Measurements from ENCODE around the gene TRIM68. TPM values are rescaled to one million over a fixed set of nuclear protein-coding genes. Genes with fewer than 3 reads are reported as not detected.

The TRIM68 gene
- total and polyA plus RNA-seq, 2 donors: 6.5 to 6.9 TPM

DNA sequence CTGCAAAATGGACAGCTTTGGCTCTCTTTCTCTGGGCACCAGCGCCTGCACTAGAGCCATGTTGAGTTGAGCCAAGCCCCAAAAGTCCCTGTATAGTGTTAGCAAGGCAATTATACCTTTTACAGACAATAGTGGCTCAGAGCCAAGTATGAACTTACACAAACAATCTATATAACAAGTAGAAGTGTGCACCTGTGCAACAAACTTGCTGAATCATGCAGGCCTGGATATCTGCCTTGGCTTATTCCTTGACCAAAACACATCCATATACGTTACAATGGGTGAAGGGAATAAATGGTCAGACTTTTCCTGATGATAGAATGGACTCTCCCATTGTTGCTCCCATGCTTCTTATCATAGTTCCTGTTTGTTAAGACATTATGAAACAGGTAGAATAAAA lies 30.3 kb downstream of the TRIM68 start:
- Histone ChIP-seq H3K9me3 (ENCODE audit: control insufficient read depth in 2 of 2, insufficient read depth in 1 of 2, low read length in 1 of 2) (no peaks in the 10 kb centered on the region), H3K27ac (ENCODE audit: low read depth in 1 of 2, low read length in 1 of 2) (no peak overlapping the region), H3K27me3 (ENCODE audit: control insufficient read depth in 2 of 2, insufficient read depth in 1 of 2, low read length in 1 of 2) (peaks cover 0 to 2% of the 10 kb centered on the region in 2 donors), H3K36me3 (ENCODE audit: control insufficient read depth in 2 of 2, insufficient read depth in 2 of 2, low read length in 1 of 2) (no peaks in the 10 kb centered on the region), H3K4me3 (ENCODE audit: low read length in 2 of 2) (no peak overlapping the region), H3K4me1 (ENCODE audit: control insufficient read depth in 2 of 2, insufficient read depth in 2 of 2, low read length in 2 of 2) (no peaks in the 10 kb centered on the region)
- DNase-seq (ENCODE audit: low read depth in 6 of 9, low spot score in 9 of 9): no peak
- 75% methylated on average over 2 of the region's 2 CpGs for WGBS

DNA sequence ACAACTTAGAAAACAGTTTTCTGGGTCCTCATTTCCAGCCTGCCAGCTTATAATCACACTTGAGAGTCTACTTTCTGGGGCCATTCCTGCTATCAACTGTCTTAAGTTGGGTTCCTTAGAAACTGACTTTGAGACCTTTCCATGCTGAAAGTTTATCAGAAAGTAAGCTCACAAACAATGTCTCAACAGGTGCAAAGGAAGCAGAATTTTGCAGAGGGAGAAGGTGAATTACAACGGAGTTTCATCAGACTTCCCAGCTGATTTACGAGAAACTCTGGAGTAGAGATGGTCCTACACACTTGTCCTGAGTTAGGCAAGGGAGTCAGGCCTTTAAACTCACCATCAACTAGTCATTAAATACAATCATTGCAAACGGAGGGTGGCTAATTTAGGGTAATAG lies 31.2 kb downstream of the TRIM68 start:
- Histone ChIP-seq H3K4me1 (ENCODE audit: control insufficient read depth in 2 of 2, insufficient read depth in 2 of 2, low read length in 2 of 2) (no peaks in the 10 kb centered on the region), H3K4me3 (ENCODE audit: low read length in 2 of 2) (no peak overlapping the region), H3K27me3 (ENCODE audit: control insufficient read depth in 2 of 2, insufficient read depth in 1 of 2, low read length in 1 of 2) (peaks cover 0 to 2% of the 10 kb centered on the region in 2 donors), H3K9me3 (ENCODE audit: control insufficient read depth in 2 of 2, insufficient read depth in 1 of 2, low read length in 1 of 2) (no peaks in the 10 kb centered on the region), H3K27ac (ENCODE audit: low read depth in 1 of 2, low read length in 1 of 2) (no peak overlapping the region), H3K36me3 (ENCODE audit: control insufficient read depth in 2 of 2, insufficient read depth in 2 of 2, low read length in 1 of 2) (no peaks in the 10 kb centered on the region)
- no peak for DNase-seq (ENCODE audit: low read depth in 6 of 9, low spot score in 9 of 9)
- WGBS: 90% methylated on average over 3 of the region's 3 CpGs

DNA sequence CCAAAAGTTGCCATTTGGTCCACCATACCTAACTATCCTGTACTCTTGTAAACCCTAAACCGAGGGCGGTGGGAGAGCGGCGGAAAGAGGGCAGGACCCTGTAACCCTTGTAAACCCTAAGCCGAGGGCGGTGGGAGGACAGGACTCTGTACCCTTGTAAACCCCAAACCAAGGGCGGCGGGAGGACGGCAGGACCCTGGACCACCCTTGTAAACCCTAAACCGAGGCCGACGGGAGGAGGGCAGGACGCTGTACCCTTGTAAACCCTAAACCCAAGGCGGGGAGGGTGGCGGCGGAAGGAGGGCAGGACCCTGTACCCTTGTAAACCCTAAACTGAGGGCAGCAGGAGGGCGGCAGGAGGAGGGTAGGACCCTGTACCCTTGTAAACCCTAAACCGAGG lies 39.0 kb downstream of the TRIM68 start:
- Histone ChIP-seq H3K4me3 (ENCODE audit: low read length in 2 of 2) (no peak overlapping the region), H3K4me1 (ENCODE audit: control insufficient read depth in 2 of 2, insufficient read depth in 2 of 2, low read length in 2 of 2) (no peaks in the 10 kb centered on the region), H3K36me3 (ENCODE audit: control insufficient read depth in 2 of 2, insufficient read depth in 2 of 2, low read length in 1 of 2) (no peaks in the 10 kb centered on the region), H3K27me3 (ENCODE audit: control insufficient read depth in 2 of 2, insufficient read depth in 1 of 2, low read length in 1 of 2) (no peaks in the 10 kb centered on the region), H3K27ac (ENCODE audit: low read depth in 1 of 2, low read length in 1 of 2) (no peak overlapping the region), H3K9me3 (ENCODE audit: control insufficient read depth in 2 of 2, insufficient read depth in 1 of 2, low read length in 1 of 2) (no peaks in the 10 kb centered on the region)
- no peak for DNase-seq (ENCODE audit: low read depth in 6 of 9, low spot score in 9 of 9)
- WGBS: 95% methylated on average over 18 of the region's 18 CpGs

DNA sequence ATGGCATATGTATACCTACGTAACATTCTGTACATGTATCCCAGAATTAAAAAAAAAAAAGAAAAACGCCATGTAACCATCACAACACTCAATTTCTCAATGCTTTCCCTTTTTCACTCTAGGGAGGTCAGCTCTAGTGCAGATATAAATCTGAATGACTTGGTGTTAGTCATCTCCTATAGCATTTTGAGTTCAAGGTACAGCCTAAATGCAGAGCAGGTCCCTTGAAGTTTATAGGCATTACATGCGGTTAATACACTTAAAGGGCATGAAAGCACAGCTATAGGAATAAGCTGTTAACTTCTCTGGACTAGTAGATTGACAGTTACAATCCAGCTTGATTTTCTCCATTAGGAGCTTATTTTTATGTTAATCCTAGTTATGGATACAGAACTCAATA lies 42.7 kb downstream of the TRIM68 start:
- DNase-seq (ENCODE audit: low read depth in 6 of 9, low spot score in 9 of 9): no peak
- Histone ChIP-seq H3K9me3 (ENCODE audit: control insufficient read depth in 2 of 2, insufficient read depth in 1 of 2, low read length in 1 of 2) (no peaks in the 10 kb centered on the region), H3K27me3 (ENCODE audit: control insufficient read depth in 2 of 2, insufficient read depth in 1 of 2, low read length in 1 of 2) (no peaks in the 10 kb centered on the region), H3K36me3 (ENCODE audit: control insufficient read depth in 2 of 2, insufficient read depth in 2 of 2, low read length in 1 of 2) (no peaks in the 10 kb centered on the region), H3K4me1 (ENCODE audit: control insufficient read depth in 2 of 2, insufficient read depth in 2 of 2, low read length in 2 of 2) (no peaks in the 10 kb centered on the region), H3K4me3 (ENCODE audit: low read length in 2 of 2) (no peak overlapping the region), H3K27ac (ENCODE audit: low read depth in 1 of 2, low read length in 1 of 2) (no peak overlapping the region)
- WGBS: 90% methylated on average over 3 of the region's 3 CpGs

DNA sequence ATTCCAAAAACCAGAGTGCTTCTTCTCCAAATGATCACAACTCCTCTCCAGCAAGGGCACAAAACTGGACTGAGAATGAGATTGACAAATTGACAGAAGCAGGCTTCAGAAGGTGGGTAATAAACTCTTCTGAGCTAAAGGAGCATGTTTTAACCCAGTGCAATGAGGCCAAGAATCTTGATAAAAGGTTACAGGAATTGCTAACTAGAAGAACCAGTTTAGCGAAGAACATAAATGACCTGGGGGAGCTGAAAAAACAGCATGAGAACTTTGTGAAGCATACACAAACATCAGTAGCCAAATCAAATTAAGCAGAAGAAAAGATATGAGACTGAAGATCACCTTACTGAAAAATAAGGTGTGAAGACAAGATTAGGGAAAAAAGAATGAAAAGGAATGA lies 47.6 kb downstream of the TRIM68 start:
- Histone ChIP-seq H3K9me3 (ENCODE audit: control insufficient read depth in 2 of 2, insufficient read depth in 1 of 2, low read length in 1 of 2) (no peaks in the 10 kb centered on the region), H3K4me3 (ENCODE audit: low read length in 2 of 2) (no peak overlapping the region), H3K36me3 (ENCODE audit: control insufficient read depth in 2 of 2, insufficient read depth in 2 of 2, low read length in 1 of 2) (no peaks in the 10 kb centered on the region), H3K27me3 (ENCODE audit: control insufficient read depth in 2 of 2, insufficient read depth in 1 of 2, low read length in 1 of 2) (no peaks in the 10 kb centered on the region), H3K27ac (ENCODE audit: low read depth in 1 of 2, low read length in 1 of 2) (no peak overlapping the region), H3K4me1 (ENCODE audit: control insufficient read depth in 2 of 2, insufficient read depth in 2 of 2, low read length in 2 of 2) (no peaks in the 10 kb centered on the region)
- 91% methylated on average over 1 of the region's 1 CpG for WGBS
- DNase-seq (ENCODE audit: low read depth in 6 of 9, low spot score in 9 of 9): no peak

DNA sequence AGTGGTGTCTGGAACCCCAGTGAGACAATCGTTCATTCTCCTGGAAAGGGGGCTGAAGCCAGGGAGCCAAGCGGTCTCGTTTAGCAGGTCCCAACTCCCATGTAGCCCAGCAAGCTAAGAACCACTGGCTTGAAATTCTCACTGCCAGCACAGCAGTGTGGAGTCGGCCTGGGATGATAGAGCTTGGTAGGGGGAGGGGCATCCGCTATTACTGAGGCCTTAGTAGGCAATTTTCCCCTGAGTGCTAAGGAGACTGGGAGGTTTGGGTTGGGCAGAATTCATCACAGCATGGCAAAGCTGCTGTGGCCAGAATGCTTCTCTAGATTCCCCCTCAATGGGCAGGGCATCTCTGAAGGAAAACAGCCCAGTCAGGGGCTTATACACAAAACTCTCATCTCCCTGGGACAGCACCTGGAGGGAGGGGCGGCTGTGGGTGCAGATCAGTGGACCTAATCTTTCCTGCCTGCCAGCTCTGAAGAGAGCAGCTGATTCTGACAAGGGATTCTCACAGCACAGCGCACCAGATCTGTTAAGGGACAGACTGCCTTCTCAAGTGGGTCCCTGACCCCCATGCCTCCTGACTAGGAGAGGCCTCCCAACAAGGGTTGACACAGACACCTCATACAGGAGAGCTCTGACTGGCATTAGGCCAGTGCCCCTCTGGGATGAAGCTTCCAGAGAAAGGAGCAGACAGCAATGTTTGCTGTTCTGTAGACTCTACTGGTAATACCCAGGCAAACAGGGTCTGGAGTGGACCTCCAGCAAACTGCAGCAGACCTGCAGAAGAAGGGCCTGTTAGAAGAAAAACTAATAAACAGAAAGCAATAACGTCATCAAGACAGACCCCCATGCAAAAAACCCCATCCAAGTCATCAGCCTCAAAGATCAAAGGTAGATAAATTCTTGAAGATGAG lies 48.2 kb downstream of the TRIM68 start:
- no peak overlapping the region for H3K27ac ChIP-seq (ENCODE audit: low read depth in 1 of 2, low read length in 1 of 2)
- H3K4me1 ChIP-seq (ENCODE audit: control insufficient read depth in 2 of 2, insufficient read depth in 2 of 2, low read length in 2 of 2): no peaks in the 10 kb centered on the region
- no peak for DNase-seq (ENCODE audit: low read depth in 6 of 9, low spot score in 9 of 9)
- no peak overlapping the region for H3K4me3 ChIP-seq (ENCODE audit: low read length in 2 of 2)
- no peaks in the 10 kb centered on the region for H3K27me3 ChIP-seq (ENCODE audit: control insufficient read depth in 2 of 2, insufficient read depth in 1 of 2, low read length in 1 of 2)
- no peaks in the 10 kb centered on the region for H3K36me3 ChIP-seq (ENCODE audit: control insufficient read depth in 2 of 2, insufficient read depth in 2 of 2, low read length in 1 of 2)
- no peaks in the 10 kb centered on the region for H3K9me3 ChIP-seq (ENCODE audit: control insufficient read depth in 2 of 2, insufficient read depth in 1 of 2, low read length in 1 of 2)
- 82% methylated on average over 8 of the region's 8 CpGs for WGBS

DNA sequence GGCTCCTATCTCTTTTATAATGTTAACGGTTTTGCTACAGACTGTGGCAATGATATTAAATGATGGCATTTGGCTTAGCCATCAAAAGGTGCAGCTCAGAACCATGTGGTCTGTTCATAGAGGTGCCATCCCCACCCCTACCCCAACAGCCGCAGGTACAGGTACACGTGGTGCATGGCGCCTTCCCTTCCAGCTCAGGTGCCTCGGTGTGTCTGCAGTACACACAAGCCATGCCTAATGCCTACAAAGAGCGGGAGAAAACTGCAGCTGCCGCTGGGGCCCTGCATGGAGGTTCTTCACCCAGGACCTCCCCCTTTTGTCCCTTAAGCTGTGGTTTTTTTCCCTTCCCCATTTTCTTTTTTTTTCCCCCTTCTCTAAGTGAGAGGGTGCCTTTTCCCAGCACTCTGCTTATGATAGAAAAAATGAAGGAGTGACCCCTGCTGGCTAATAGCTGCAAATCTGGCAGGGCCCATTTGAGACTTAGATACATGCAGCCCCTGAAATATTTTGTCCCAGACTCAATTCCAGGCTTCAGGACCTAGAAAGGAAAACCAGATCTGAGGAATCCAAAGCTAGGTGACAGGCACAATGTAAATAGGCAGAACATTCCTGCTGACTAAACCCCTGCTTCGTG lies 56.6 kb downstream of the TRIM68 start:
- H3K4me3 ChIP-seq (ENCODE audit: low read length in 2 of 2): no peak overlapping the region

More for the DNA sequence above, 56.6 kb downstream of the TRIM68 start:
- Histone ChIP-seq H3K36me3 (ENCODE audit: control insufficient read depth in 2 of 2, insufficient read depth in 2 of 2, low read length in 1 of 2) (no peaks in the 10 kb centered on the region), H3K4me1 (ENCODE audit: control insufficient read depth in 2 of 2, insufficient read depth in 2 of 2, low read length in 2 of 2) (no peaks in the 10 kb centered on the region), H3K27ac (ENCODE audit: low read depth in 1 of 2, low read length in 1 of 2) (no peak overlapping the region), H3K9me3 (ENCODE audit: control insufficient read depth in 2 of 2, insufficient read depth in 1 of 2, low read length in 1 of 2) (no peaks in the 10 kb centered on the region), H3K27me3 (ENCODE audit: control insufficient read depth in 2 of 2, insufficient read depth in 1 of 2, low read length in 1 of 2) (no peaks in the 10 kb centered on the region)
- DNase-seq (ENCODE audit: low read depth in 6 of 9, low spot score in 9 of 9): no peak
- 90% methylated on average over 8 of the region's 8 CpGs for WGBS

Other genes starting within 250 kb of the TRIM68 start
- gene OR52B4, start 239.8 kb downstream of the TRIM68 start, total RNA-seq: not detected
- gene OR52B4, start 239.8 kb downstream of the TRIM68 start, polyA plus RNA-seq: 0.02 TPM
- gene TRIM21, start 214.5 kb downstream of the TRIM68 start, total RNA-seq: 45.2 TPM
- 28.9 TPM for gene TRIM21, start 214.5 kb downstream of the TRIM68 start, polyA plus RNA-seq
- gene OR52K2, start 158.9 kb downstream of the TRIM68 start, total RNA-seq: not detected
- gene OR52K2, start 158.9 kb downstream of the TRIM68 start, polyA plus RNA-seq: not detected
- under 0.01 TPM for gene OR52K1, start 125.6 kb downstream of the TRIM68 start, total RNA-seq
- under 0.01 TPM for gene OR52K1, start 125.6 kb downstream of the TRIM68 start, polyA plus RNA-seq
- gene OR52M1, start 63.0 kb downstream of the TRIM68 start, total RNA-seq: not detected
- gene OR52M1, start 63.0 kb downstream of the TRIM68 start, polyA plus RNA-seq: not detected
- gene OR52I2, start 26.5 kb downstream of the TRIM68 start, total RNA-seq: 0.09 TPM
- gene OR52I2, start 26.5 kb downstream of the TRIM68 start, polyA plus RNA-seq: 0.07 TPM
- gene OR52I1, start 14.2 kb downstream of the TRIM68 start, total RNA-seq: under 0.01 TPM
- gene OR52I1, start 14.2 kb downstream of the TRIM68 start, polyA plus RNA-seq: 0.02 TPM
- gene OR51D1, start 29.2 kb upstream of the TRIM68 start, total RNA-seq: not detected
- gene OR51D1, start 29.2 kb upstream of the TRIM68 start, polyA plus RNA-seq: under 0.01 TPM
- 0.33 TPM for gene OR51E1, start 35.8 kb upstream of the TRIM68 start, total RNA-seq
- gene OR51E1, start 35.8 kb upstream of the TRIM68 start, polyA plus RNA-seq: 0.68 TPM
- gene OR51E2, start 89.6 kb upstream of the TRIM68 start, total RNA-seq: under 0.01 TPM
- 0.57 TPM for gene OR51E2, start 89.6 kb upstream of the TRIM68 start, polyA plus RNA-seq
- gene MMP26, start 96.6 kb upstream of the TRIM68 start, total RNA-seq: 0.52 TPM
- 1.9 TPM for gene MMP26, start 96.6 kb upstream of the TRIM68 start, polyA plus RNA-seq
- gene OR51F1, start 161.7 kb upstream of the TRIM68 start, total RNA-seq: not detected
- gene OR51F1, start 161.7 kb upstream of the TRIM68 start, polyA plus RNA-seq: not detected
- not detected for gene OR52R1, start 196.1 kb upstream of the TRIM68 start, total RNA-seq
- not detected for gene OR52R1, start 196.1 kb upstream of the TRIM68 start, polyA plus RNA-seq
- gene OR51F2, start 213.1 kb upstream of the TRIM68 start, total RNA-seq: not detected
- gene OR51F2, start 213.1 kb upstream of the TRIM68 start, polyA plus RNA-seq: not detected
- gene OR51S1, start 241.0 kb upstream of the TRIM68 start, total RNA-seq: not detected
- gene OR51S1, start 241.0 kb upstream of the TRIM68 start, polyA plus RNA-seq: not detected